GM21515 (cell line): ENCODE data around the gene BMPER.
A peak's percentile ranks its signal among the peaks of the same experiment; 100 is the strongest.

Experiments used
- ATAC-seq: cut with Tn5 transposase; IDR thresholded peaks from one replicate; pipeline ENCODE4 v1.9.1; 2021; ENCODE audit not compliant: unreplicated experiment

BMPER gene

DNA sequence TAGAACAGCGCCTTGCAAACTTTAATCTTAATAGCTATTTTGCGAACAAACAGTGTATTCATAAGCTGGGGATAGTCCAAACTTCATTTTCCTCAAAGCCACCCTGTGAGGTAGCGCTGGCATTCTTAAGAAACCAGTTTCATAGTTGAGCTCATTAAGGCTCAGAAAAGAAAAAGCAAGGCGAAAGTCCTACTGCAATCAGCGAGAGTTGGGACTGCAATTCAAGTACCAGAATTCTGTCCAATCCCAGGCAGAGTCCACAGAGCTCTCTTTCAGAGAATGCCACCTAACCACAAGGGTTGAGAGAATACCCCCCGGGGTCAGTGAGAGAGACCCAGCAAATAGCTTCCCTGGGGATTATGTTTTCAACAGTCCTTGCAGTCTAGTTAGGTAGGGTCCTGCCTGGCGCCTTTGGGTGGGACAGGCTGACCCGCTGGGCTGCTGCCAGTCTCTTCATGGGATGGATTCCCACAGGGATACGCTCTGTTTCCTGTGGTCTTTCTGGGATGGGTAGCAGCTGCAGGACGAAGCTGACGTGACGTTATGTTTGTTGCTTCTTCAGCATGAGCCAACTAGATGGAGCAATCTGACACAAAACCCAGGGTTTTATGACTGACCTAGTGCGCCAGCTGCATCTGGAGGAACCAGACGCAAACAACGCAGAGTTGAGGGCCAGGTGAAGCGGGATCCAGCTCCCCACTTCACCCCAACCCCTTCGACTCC, 16.0 kb downstream of the BMPER start:
- no peak for ATAC-seq

DNA sequence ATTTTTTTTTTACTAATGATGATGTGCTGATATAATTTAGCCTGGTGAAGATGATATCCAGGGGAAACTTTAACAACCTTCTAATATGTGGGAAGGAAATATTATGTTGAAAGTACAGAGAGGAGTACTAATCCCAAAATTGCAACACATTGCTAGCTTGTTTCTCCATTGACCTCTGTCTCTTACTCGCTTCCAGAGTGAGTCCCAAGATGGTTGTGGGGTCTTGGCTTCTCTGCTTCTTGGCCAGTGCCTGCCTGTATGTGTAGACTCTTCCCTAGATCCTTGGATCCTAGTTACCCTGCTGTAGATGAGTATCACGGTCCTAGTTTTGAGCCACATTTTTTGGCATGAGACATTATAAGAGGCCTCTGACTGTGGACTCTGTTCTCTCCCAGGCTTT, 17.5 kb downstream of the BMPER start:
- no peak for ATAC-seq

DNA sequence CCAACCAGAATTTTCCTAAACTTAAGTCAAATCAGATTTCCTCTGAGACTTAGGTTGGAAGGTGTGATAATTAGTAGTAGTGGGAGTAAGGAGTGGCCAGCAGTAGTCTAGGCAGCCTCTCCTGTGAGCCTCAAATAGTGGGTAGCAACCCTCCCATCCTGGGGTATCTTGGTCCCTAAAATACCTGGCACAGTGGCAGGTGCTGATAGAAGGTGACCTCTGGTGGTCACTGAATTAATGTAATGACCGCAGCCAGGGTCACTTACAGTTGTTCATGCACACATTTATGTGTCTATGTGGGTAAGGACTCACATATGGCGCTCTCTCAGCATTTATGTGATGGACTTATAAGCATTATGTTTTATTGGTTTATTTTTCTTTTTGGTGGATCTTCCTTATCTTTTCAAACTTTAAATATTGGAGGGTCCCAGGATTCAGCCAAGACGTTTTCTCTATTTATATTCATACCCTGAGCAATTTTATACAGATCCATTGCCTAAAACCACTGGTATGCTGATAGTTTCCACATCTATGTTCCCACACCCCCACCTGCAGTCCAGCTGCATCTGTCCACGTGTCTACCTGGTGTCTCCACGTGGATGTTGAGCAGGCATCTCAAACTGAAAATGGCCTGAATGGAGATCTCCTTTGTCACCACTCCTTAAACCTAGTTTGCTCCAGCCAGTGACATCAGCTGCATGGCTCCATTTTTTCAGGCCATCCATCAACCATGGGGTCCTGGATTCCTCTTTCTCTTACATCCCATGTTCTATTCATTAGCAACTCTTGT, 18.3 kb downstream of the BMPER start:
- ATAC-seq, result no peak

DNA sequence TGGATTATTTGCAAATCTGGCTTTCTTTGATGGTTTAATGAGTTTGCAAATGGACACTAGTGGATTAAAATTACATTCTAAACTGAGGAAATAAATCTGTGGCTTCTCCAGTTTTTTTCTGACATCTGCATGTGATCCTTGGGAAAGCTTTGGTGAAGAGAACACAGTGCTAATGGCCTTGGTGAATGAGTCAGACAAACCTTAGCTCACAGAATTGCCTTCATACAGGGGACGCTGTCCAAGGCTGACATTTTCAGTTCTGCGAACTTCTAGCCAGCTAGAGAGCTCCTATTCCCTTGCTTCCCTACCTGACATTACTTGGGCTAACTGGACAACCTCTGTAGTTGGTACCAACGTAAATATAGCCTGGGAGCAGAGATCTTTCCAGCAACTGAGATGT, 21.2 kb downstream of the BMPER start:
- no peak for ATAC-seq

DNA sequence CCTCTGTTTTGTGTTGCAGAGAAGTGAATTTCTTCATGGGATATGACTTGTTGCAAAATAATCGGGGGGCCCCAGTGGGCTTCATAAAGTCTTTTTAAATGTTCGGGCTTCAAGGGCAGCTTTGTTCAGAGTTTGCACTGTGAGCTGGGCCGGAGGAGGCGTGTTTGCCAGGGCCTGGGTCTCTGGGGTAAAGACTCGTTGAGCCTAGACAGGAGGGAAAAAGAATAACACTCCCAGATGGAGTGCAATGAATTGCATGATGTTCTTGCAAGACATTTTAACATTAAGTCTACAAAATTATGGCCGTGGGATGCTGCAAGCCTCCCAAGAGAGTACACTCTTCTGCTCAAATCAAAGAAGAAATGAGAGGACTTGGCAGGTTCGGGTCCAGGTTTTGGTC, 23.6 kb downstream of the BMPER start:
- no peak for ATAC-seq

DNA sequence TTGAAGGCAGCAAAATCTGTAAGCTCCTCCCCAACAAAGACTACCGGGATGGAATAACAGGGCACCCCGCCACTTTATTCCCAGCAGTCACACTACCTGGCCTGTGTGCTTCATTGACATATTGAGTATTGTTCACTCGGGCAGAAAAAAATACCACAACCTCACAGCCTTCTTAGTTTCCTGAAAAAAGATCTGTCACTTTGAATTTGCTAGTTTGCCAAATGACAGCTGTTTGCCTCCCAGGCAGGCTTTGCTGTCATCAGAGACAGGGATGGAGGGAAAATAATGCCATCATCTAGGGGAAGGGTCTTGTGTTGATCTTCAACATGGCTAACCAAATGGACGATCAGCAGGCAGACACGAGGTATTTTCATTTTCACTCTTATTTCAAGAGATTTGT, 26.9 kb downstream of the BMPER start:
- no peak for ATAC-seq

DNA sequence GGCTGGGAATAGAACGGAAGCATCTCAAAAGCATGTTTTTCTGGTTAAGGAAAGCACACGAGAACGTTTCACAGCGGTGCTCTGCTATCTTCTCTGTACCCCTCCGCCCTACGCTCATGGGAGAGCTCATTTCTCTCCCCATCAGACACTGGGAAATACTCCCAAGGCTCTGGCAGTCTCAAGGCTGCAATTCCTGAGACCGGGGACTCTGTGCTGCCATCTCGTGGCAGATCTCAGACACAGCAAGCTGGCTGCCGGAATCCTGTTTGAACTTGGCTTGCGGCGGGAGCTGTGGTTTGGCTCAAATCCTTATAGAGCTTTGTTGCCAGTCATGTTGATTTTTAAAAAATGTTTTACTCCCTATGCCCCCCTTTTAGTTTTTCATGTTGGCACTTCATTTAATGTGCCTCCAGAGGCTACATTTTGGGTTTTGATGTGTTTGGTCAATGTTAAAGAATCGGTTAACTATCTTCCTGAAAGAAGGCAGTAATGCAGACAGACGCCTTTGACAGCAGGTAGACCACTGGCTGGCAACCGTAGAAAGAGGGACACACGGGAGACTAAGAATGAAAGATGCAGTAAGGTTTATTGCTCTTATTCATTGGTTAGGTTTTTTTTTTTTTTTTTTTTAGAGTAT, 27.6 kb downstream of the BMPER start:
- ATAC-seq, result peak; percentile 91

DNA sequence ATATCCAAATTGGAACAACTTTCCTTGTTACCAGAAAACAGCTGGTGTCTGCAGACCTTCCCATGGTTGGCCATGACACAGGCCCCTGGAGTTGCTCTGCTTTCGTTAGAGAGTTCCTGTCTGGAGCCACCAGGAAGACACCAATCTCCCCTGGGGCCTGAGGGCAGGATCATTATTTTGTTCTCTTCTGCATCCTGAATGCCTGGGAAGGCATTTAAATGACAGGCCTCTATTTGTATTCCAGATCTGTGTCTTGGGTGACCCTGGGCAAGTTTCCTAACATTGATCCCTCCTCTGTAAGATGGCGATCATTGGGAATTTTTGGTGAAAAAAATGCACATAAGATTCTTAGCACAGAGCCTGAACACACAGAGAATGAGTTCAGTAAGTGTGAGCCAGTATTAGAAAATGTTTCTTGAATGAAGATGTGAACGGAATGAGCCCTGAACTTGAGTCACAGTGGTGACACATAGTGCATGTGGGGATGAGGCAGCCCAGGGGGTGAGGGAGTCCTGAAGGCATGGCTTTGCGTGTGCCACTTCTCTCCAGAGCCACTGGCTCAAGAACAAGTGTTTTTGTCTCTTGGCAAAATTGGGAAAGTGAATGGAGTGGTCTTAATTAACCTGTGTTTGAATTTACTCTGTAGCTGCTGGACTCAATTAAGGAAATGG, 28.4 kb downstream of the BMPER start:
- no peak for ATAC-seq

DNA sequence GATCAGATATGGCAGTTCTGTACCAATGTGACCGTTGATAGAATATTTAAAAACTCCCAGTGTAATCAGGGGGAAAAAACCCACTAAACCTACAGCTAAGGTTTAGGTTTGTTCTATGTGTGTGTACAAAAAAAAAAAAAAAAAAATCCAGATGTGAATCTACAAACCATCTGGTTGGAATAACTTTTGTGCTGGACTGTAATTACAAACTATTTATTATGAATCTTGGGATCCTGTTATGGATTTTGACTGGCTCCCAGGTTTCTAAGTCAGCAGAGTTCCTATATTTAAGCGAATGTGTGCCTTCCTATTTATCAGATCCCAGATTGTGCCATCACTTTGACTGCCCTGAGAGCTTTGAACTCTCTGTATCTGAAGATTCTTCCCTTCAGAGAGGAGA, 29.1 kb downstream of the BMPER start:
- ATAC-seq, result no peak

DNA sequence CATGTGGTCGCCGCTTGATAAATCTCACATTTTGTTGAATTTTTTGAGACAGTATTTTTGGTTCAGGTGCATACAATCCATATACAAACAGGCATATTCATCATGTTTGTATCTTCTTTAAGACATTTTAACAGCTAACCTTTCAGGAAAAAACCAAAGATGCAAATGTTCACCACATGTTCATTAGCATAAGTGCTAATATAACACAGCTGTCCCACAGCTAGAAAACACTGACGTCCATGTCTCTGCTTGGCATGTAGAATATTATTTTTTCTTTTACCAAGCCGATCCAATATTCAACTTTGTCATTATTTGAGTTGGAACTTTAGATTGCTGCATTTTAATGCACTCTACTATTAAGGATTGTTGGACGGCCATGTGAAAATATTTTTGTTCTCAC, 31.2 kb downstream of the BMPER start:
- no peak for ATAC-seq

DNA sequence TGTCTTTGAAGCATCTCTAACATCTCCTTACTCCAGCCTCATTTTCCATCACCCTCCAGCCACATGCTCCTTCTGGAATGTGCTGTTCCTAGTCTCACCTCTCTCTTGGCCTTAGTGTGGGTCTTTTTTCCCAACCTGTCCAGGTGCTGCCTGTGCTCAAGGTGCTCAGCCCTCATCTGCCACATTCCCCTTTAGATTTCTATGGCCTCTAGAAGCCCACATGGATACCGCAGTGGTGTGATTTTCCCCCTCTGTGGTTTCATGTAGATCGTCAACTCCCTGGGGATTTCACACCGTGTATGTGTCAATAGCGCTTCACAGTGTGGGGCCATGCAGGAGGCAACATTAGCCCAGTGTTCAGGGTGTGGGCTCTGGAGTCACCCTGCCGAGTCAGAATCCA, 32.5 kb downstream of the BMPER start:
- ATAC-seq, result no peak

DNA sequence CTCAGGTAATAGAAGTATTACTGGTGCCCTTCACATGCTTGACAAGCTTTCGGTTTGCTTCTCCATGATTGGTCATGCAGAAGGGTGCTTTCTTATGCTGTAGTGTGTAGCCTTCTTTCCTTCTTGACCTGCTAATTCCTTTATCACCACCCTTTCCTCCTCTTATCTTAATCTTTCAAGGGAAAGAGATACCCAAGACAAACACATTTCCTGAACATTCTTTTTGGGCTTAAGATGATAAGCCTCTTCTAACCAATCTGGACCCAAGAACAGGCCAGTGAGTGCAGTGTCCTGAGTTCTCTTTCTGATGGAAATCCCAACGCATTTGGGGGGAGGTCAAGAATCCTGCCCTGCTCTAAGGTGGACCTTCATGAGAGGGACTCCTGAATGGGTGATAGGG, 33.8 kb downstream of the BMPER start:
- no peak for ATAC-seq

DNA sequence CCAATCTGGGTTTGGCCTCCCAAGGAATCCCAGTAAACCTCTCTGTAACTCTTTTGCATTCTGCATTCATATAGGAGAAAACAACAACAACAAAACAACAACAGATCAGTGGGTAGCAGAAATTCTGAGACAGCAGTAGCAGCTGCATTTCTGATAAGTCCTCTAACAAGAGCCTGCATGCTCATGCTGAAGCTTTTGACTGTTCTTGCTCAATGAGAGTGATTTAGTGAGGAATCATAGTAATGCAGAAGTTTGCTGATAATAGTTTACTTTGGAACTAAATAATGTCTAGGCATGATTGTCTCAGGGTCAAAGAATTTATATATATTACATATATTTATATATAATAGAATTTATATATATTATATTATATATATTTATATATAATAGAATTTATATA, 35.2 kb downstream of the BMPER start:
- ATAC-seq, result no peak

DNA sequence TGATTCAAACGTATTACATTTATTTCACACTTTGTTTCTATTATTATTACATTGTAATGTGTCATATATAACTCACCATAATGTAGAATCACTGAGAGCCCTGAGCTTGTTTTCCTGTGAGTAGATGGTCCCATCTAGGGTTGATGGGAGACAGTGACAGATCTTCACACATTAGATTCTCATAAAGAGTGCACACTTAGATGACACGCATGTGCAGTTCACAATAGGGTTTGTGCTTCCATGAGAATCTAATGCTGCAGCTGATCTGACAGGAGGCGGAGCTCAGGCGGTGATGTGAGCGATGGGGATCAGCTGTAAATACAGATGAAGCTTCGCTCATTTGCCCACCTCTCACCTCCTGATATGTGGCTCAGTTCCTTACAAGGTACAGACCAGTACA, 36.1 kb downstream of the BMPER start:
- ATAC-seq, result no peak

DNA sequence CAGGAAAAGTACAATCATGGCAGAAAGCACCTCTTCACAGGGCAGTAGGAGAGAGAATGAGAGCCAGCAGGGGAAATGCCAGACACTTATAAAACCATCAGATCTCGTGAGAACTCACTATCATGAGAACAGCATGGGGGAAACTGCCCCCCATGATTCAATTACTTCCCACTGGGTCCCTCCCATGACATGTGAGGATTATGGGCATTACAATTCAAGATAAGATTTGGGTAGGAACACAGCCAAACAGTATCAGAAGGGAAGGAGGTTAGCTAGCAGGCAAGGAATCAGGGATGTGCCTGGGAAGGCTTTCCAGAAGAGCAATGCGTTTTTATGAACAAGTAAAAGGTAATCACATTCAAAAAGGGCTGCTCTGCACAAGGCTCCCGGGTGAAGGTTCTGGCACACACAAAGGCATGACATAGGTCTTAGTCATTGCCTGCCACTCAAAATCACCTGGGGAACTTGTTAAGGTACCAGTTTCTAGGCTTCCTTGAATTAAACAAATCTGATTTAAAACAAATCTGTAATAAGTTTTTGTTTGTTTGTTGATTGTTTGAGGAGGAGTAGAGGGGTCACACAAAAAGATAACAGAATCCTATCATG, 40.9 kb downstream of the BMPER start:
- ATAC-seq, result no peak

DNA sequence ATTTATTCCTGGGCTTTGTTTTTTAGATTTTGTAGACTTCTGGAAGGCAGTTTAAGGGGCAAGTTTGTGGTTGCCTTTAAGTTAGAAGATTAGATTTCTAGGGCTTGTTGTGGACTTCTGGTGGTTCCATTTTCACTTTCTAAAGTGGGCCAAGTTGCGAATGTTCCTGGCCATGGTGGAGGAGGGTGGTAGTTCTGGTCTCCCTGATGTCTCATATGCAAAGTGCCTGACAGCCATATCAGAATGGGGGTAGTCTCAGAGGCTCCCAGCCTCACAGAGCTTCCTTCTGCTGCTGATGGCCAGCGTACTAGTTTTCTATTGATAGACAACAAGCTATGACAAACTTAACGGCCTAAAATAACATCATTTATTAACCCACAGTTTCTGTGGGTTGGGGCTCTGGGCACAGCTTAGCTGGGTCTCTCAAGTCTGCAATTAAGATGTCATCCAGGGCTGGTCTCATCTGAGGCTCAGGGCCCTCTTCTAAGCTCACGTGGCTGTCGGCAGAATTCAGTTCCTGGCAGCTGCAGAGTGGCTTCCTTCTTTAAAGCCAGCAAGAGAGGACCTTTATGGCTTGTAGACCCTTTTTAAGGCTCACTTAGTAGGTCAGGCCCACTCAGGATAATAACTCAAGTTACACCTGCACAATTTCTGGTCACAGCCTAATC, 44.8 kb downstream of the BMPER start:
- no peak for ATAC-seq

DNA sequence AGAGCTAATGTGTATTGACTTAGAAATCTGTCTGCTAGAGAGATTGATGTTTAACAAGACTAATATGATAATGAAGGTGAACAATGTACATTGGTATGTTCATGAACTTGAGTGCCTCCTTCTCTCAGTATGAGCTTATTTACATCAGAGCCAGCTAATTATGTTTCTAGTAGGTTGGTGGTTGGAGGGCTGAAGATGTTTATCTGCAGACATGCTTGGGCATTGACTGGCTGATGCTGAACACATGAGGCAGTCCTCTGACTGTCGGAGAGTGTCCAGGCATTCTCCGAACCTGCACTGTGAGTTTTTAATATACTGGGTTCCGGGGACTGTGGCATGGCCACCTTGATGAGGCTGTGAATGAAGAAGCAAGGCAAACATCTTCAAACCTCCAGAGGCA, 47.5 kb downstream of the BMPER start:
- ATAC-seq, result no peak

DNA sequence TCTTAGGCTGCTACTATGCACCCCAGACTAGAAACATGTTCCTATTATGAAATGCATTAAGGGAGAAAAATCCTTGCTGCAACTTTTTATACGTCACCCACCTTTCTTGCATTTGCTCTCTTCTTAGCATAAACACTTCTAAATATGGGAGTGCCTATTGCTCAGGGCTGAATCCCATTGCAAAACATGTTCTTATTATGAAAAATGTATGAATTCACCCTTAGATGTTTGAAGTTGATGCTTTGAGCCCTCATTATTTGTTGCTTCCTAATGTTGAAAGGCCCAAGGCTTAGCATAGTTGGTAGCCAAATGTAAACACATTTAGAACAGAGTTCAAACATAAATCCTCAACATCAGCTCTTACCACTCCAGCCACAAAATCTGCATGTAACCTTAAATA, 52.8 kb downstream of the BMPER start:
- ATAC-seq, result no peak

DNA sequence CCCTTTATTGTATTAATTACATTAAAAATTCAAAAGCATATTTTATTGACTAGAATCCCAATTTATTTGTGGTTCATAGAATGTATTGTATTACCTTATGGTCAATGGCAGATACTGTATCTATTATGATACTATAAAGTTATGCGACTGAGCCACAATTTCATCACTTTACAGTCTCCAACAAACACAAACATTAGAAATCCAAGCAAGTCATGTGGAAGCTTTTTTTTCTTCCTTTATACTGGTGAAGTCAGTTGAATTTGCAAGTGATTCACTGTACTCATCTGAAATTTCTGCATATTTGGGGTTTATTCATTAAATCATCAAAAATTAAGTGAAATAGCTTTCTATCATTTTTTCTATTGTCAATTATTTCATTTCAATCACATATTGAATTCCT, 54.3 kb downstream of the BMPER start:
- no peak for ATAC-seq

DNA sequence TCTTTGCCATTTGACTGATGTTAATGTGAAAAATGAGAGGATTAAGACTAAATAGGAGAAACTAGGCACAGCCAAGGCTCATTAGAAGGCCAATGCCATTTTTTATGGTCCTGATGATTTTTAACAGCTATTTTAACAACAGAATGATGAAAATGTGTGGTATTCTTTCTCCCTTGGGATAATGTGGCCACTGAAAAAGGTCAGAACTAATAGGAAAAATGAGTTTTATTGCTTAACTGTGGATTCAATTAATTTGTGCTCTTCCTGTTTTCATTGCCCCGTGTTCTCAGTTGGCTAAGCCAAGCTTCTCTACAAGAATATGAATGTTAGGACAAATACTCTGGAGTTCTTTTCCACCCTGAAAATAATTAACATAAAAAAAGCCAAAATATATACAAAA, 56.6 kb downstream of the BMPER start:
- ATAC-seq, result no peak
